Measurements from ENCODE around the gene FAM167B. TPM values are rescaled to one million over a fixed set of nuclear protein-coding genes. Genes with fewer than 3 reads are reported as not detected.

The FAM167B gene
- polyA plus RNA-seq, 1 donor (not counting 4 experiments of a cell fraction or from before 2014, with no cell fraction given), result 0.07 TPM

GRCh38 chr1:32255072-32256071 is 8.3 kb downstream of the FAM167B start:
- H3K9me3 ChIP-seq (ENCODE audit: control insufficient read depth, low read depth, low read length), result no peaks in the 10 kb centered on the region
- TF ChIP-seq EZH2 (IDR thresholded peaks at IDR 0.05; ENCODE audit: low read length) (no peak), CTCF (optimal IDR thresholded peaks at IDR 0.05 in 1 of 3, IDR thresholded peaks at IDR 0.05 in 1 of 3, conservative IDR thresholded peaks at IDR 0.05 in 1 of 3; ENCODE audit: extremely low read depth in 1 of 3, insufficient read depth in 2 of 3, low read length in 3 of 3) (no peak)
- H3K9me1 ChIP-seq (ENCODE audit: control insufficient read depth, extremely low read depth, insufficient read depth, low read length), result no peaks in the 10 kb centered on the region
- peaks cover 1% of the 10 kb centered on the region for H3K4me1 ChIP-seq (ENCODE audit: control insufficient read depth, extremely low read depth, insufficient read depth, low read length)
- H2AFZ ChIP-seq (ENCODE audit: control insufficient read depth, low read length), result no peak overlapping the region
- no peak overlapping the region for H3K4me2 ChIP-seq (ENCODE audit: control insufficient read depth, extremely low read depth, insufficient read depth, low read depth, low read length)
- DNase-seq (ENCODE audit: low read depth, low spot score) (no peak), FAIRE-seq (no peak)
- H3K4me3 ChIP-seq (ENCODE audit: control insufficient read depth in 2 of 3, extremely low read depth in 1 of 3, insufficient read depth in 2 of 3, low read depth in 1 of 3, low read length in 3 of 3), result no peak overlapping the region
- H3K36me3 ChIP-seq (ENCODE audit: control insufficient read depth in 2 of 2, extremely low read depth in 1 of 2, insufficient read depth in 2 of 2, low read length in 2 of 2), result no peaks in the 10 kb centered on the region
- H3K9ac ChIP-seq (ENCODE audit: control insufficient read depth, extremely low read depth, insufficient read depth, low read length), result no peak overlapping the region
- no peaks in the 10 kb centered on the region for H4K20me1 ChIP-seq (ENCODE audit: control insufficient read depth, extremely low read depth, insufficient read depth, low read length)
- H3K79me2 ChIP-seq (ENCODE audit: control insufficient read depth, insufficient read depth, low read length), result no peaks in the 10 kb centered on the region
- H3K27me3 ChIP-seq (ENCODE audit: control insufficient read depth, extremely low read depth, insufficient read depth, low read length), result no peaks in the 10 kb centered on the region
- dilution Hi-C loops (cut with MboI; ENCODE audit: extremely low pct_ligation_motif_present, low sequenced_read_pairs), result no loop called here
- no peak overlapping the region for H3K27ac ChIP-seq (ENCODE audit: control insufficient read depth, insufficient read depth, low read length)

- H3K4me2 ChIP-seq (ENCODE audit: control insufficient read depth, extremely low read depth, insufficient read depth, low read depth, low read length), result no peak overlapping the region
- H3K4me1 ChIP-seq (ENCODE audit: control insufficient read depth, extremely low read depth, insufficient read depth, low read length), result no peaks in the 10 kb centered on the region
Observed at GRCh38 chr1:32256473-32257226, 9.6 kb downstream of the FAM167B start.

More at GRCh38 chr1:32256473-32257226, 9.6 kb downstream of the FAM167B start:
- H4K20me1 ChIP-seq (ENCODE audit: control insufficient read depth, extremely low read depth, insufficient read depth, low read length), result no peaks in the 10 kb centered on the region
- no peak overlapping the region for H3K9ac ChIP-seq (ENCODE audit: control insufficient read depth, extremely low read depth, insufficient read depth, low read length)
- no peaks in the 10 kb centered on the region for H3K27me3 ChIP-seq (ENCODE audit: control insufficient read depth, extremely low read depth, insufficient read depth, low read length)
- no peaks in the 10 kb centered on the region for H3K9me1 ChIP-seq (ENCODE audit: control insufficient read depth, extremely low read depth, insufficient read depth, low read length)
- H3K79me2 ChIP-seq (ENCODE audit: control insufficient read depth, insufficient read depth, low read length), result no peaks in the 10 kb centered on the region
- H3K36me3 ChIP-seq (ENCODE audit: control insufficient read depth in 2 of 2, extremely low read depth in 1 of 2, insufficient read depth in 2 of 2, low read length in 2 of 2), result no peaks in the 10 kb centered on the region
- no peak for TF ChIP-seq CTCF (optimal IDR thresholded peaks at IDR 0.05 in 1 of 3, IDR thresholded peaks at IDR 0.05 in 1 of 3, conservative IDR thresholded peaks at IDR 0.05 in 1 of 3; ENCODE audit: extremely low read depth in 1 of 3, insufficient read depth in 2 of 3, low read length in 3 of 3)
- TF ChIP-seq EZH2 (IDR thresholded peaks at IDR 0.05; ENCODE audit: low read length), result no peak
- dilution Hi-C loops (cut with MboI; ENCODE audit: extremely low pct_ligation_motif_present, low sequenced_read_pairs), result no loop called here
- no peaks in the 10 kb centered on the region for H3K9me3 ChIP-seq (ENCODE audit: control insufficient read depth, low read depth, low read length)
- DNase-seq (ENCODE audit: low read depth, low spot score) (no peak), FAIRE-seq (no peak)
- no peak overlapping the region for H3K27ac ChIP-seq (ENCODE audit: control insufficient read depth, insufficient read depth, low read length)
- H3K4me3 ChIP-seq (ENCODE audit: control insufficient read depth in 2 of 3, extremely low read depth in 1 of 3, insufficient read depth in 2 of 3, low read depth in 1 of 3, low read length in 3 of 3), result no peak overlapping the region
- H2AFZ ChIP-seq (ENCODE audit: control insufficient read depth, low read length), result no peak overlapping the region
